A673 (cell line): ENCODE measurements around the gene PRTN3.

Source experiments
- CTCF ChIP-seq: fragments of 300-800, 200-600 bp; sonication (generic); conservative IDR thresholded peaks from 2 replicates; pipeline ENCODE4 v1.5.1; 2017; ENCODE audit warnings: low read depth, mild to moderate bottlenecking, antibody characterized with exemption, low read length, moderate library complexity, mixed read lengths
- EZH2 ChIP-seq: fragments of 200-600 bp; sonication (generic); IDR thresholded peaks from 2 replicates; pipeline ENCODE4 v1.6.1; 2017; ENCODE audit warnings: borderline replicate concordance, low read depth, mild to moderate bottlenecking, mixed read lengths, antibody characterized with exemption, low read length; ENCODE audit not compliant: poor library complexity, severe bottlenecking

GRCh38 chr19:814152-815078 is 26.4 kb upstream of the PRTN3 start:
- TF ChIP-seq CTCF, result no peak
- TF ChIP-seq EZH2, result no peak
